ENCODE measurements around the gene CCDC12. TPM values are rescaled to one million over a fixed set of nuclear protein-coding genes. Genes with fewer than 3 reads are reported as not detected.

Gene CCDC12
- total and polyA plus RNA-seq, 3 donors from 2014 or later, result 43.3 to 66.6 (median 59.6) TPM

DNA sequence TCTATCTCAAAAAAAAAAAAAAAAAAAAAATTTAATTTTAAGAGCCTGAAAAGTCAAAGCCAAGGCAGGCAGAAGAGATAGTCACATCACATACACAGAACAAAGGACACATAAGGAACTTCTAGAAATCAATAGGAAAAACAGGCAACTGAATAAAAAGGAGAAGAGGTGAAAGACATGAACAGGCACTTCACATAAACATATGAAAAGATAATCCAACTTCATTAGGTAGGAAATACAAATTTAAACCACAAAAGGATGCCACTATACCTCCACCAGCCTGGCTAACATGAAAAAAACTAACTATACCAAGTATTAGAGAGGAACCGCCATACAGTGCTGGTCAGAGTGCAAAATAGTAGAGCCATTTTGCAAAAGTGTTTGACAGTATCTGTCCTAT, 14.1 kb downstream of the CCDC12 start:
- peaks cover 37% of the 10 kb centered on the region for H3K4me1 ChIP-seq
- WGBS, 2 donors, result 91 to 100% methylated on average over 1 of the region's 1 CpG

DNA sequence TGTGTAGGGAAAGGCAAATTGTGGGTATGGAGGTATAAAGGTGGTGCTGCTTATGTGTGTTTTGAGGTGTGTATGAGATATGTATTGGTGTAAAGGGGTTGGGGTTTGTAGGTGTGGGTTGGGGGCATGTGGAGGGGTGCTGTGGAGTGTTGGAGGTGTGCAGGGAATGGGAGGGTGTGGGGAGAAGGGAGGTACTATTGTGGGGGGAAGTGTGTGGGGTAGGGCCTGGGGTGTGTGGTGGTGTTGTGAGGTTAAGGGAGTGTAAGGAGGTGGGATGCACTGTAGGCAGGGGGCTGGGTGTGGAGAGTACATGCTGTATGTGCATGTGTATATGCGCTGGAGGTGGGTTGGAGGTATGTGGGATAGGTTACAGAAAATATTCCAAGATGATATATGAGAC, 15.7 kb downstream of the CCDC12 start:
- WGBS, 2 donors, result 74 to 96% methylated on average over 1 of the region's 1 CpG
- no peaks in the 10 kb centered on the region for H3K36me3 ChIP-seq (ENCODE audit: low read depth, missing control alignments)
- peaks cover 38% of the 10 kb centered on the region for H3K4me1 ChIP-seq
- no peaks in the 10 kb centered on the region for H3K9me3 ChIP-seq
- intact Hi-C loops (cut with DNase I; ENCODE audit: low total_unique reads), result no loop called here
- no peak overlapping the region for H3K4me3 ChIP-seq
- peak overlapping the region in 1 of 2 donors; percentile 0 for H3K27ac ChIP-seq
- no peaks in the 10 kb centered on the region for H3K27me3 ChIP-seq
- no peak for DNase-seq
- TF ChIP-seq POLR2A (IDR thresholded peaks at IDR 0.05), result no peak
- TF ChIP-seq, protein P1, sequence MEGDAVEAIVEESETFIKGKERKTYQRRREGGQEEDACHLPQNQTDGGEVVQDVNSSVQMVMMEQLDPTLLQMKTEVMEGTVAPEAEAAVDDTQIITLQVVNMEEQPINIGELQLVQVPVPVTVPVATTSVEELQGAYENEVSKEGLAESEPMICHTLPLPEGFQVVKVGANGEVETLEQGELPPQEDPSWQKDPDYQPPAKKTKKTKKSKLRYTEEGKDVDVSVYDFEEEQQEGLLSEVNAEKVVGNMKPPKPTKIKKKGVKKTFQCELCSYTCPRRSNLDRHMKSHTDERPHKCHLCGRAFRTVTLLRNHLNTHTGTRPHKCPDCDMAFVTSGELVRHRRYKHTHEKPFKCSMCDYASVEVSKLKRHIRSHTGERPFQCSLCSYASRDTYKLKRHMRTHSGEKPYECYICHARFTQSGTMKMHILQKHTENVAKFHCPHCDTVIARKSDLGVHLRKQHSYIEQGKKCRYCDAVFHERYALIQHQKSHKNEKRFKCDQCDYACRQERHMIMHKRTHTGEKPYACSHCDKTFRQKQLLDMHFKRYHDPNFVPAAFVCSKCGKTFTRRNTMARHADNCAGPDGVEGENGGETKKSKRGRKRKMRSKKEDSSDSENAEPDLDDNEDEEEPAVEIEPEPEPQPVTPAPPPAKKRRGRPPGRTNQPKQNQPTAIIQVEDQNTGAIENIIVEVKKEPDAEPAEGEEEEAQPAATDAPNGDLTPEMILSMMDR (IDR thresholded peaks at IDR 0.05), result no peak

More for the DNA sequence above, 14.1 kb downstream of the CCDC12 start:
- no peak for TF ChIP-seq POLR2A (IDR thresholded peaks at IDR 0.05)
- TF ChIP-seq, protein P1 (IDR thresholded peaks at IDR 0.05), result no peak
- Histone ChIP-seq H3K27ac (no peak overlapping the region), H3K36me3 (ENCODE audit: low read depth, missing control alignments) (no peaks in the 10 kb centered on the region), H3K9me3 (no peaks in the 10 kb centered on the region), H3K4me3 (no peak overlapping the region), H3K27me3 (no peaks in the 10 kb centered on the region)
- intact Hi-C loops (cut with DNase I; ENCODE audit: low total_unique reads), result no loop called here
- DNase-seq, result no peak

DNA sequence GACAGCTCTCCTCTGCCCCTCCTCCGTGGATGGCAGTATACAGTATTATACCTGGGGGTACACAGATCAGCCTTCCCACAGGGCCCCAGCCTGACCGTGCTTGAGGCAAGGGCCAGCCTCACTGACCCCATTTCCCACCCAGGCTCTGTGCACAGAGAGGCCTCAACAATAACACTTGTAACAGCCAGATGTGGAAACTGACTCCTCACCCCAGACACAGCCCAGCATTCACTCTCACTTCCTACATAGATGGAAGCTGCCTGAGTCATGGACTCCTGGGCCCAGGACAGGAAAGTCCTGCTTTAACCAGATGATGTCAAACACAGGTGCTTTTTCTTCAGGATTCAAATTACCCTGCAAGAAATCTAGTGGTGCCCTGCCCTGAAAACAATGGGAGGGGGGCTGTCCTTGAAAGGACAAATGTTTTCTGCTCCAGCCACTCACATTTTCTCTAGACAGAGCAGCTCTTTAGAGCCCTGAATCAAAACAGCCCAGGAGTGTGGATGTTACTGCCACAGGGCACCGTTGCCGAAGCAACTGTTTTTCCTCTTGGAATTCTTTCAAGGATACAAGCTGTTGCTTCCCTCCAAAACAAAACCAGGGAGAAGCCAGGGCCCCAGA, 16.4 kb downstream of the CCDC12 start:
- Histone ChIP-seq H3K4me3 (no peak overlapping the region), H3K36me3 (ENCODE audit: low read depth, missing control alignments) (no peaks in the 10 kb centered on the region), H3K27me3 (no peaks in the 10 kb centered on the region), H3K4me1 (peaks cover 42% of the 10 kb centered on the region), H3K9me3 (no peaks in the 10 kb centered on the region), H3K27ac (peak overlapping the region in 1 of 2 donors; percentile 0)
- TF ChIP-seq, protein P1 (IDR thresholded peaks at IDR 0.05), result no peak
- no peak for TF ChIP-seq POLR2A (IDR thresholded peaks at IDR 0.05)
- intact Hi-C loops (cut with DNase I; ENCODE audit: low total_unique reads), result no loop called here
- DNase-seq, result no peak
- WGBS, 2 donors, result 42 to 65% methylated on average over 4 of the region's 4 CpGs

DNA sequence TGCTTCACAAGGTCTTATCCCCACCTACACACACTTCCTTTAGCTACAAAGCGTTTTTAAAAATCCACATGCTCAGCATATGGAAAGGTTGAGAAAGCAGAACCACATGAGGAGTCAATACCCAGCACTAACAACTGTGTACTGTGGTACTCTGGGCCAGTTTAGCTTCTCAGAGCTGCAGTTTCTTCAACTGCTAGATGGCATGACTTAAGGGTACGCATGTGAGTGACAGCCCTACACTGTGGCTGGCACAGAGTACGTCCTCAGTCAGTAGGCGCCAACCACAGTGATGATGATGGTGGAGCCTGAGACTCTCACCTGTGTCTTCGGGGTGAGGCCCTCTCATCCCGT, 17.4 kb downstream of the CCDC12 start:
- intact Hi-C loops (cut with DNase I; ENCODE audit: low total_unique reads), result no loop called here
- peaks cover 43% of the 10 kb centered on the region for H3K4me1 ChIP-seq
- WGBS, 2 donors, result 83 to 86% methylated on average over 6 of the region's 6 CpGs
- H3K9me3 ChIP-seq, result no peaks in the 10 kb centered on the region
- no peaks in the 10 kb centered on the region for H3K27me3 ChIP-seq
- no peak overlapping the region for H3K4me3 ChIP-seq
- TF ChIP-seq, protein P1 (IDR thresholded peaks at IDR 0.05), result no peak
- TF ChIP-seq POLR2A (IDR thresholded peaks at IDR 0.05), result no peak
- no peak overlapping the region for H3K27ac ChIP-seq
- no peaks in the 10 kb centered on the region for H3K36me3 ChIP-seq (ENCODE audit: low read depth, missing control alignments)
- DNase-seq, result no peak
